A172 (cell line): Measurements from ENCODE around the gene L1TD1. TPM values are rescaled to one million over a fixed set of nuclear protein-coding genes. Genes with fewer than 3 reads are reported as not detected.
"Not testable (repeated sequence)": the region's sequence is repeated elsewhere in the genome, so short reads cannot be mapped to it uniquely, and the experiment has no call there.

ENCODE experiments used
- DNase-seq: peaks from one replicate; pipeline ENCODE4 v3.0.0-alpha.2; 2015; ENCODE audit warnings: low spot score
- total RNA-seq: library from RNA; depleted of rRNA; stranded (reverse); fragments of >200 nt; shearing (Covaris generic); gene quantifications from 2 replicates; pipeline ENCODE4 v1.2.3, GENCODE V29; 2014; rRNA removed

L1TD1 gene
- total RNA-seq, 1 experiment from 2014 or later = not detected

- DNase-seq = no peak
Measured at GRCh38 chr1:62237361-62237760, 42.7 kb downstream of the L1TD1 start.

- DNase-seq = no peak
Measured at GRCh38 chr1:62237950-62238374, 43.3 kb downstream of the L1TD1 start.

- no peak for DNase-seq
Measured at GRCh38 chr1:62238507-62238906, 43.9 kb downstream of the L1TD1 start.

GRCh38 chr1:62239652-62240403 lies 45.2 kb downstream of the L1TD1 start:
- not testable (repeated sequence) for DNase-seq

GRCh38 chr1:62240651-62241370 lies 46.2 kb downstream of the L1TD1 start:
- no peak for DNase-seq

GRCh38 chr1:62241371-62242131 lies 46.9 kb downstream of the L1TD1 start:
- no peak for DNase-seq

- DNase-seq = not testable (repeated sequence)
Measured at GRCh38 chr1:62244380-62244779, 49.7 kb downstream of the L1TD1 start.

GRCh38 chr1:62245201-62245600 lies 50.6 kb downstream of the L1TD1 start:
- peak; percentile 42 for DNase-seq

- DNase-seq = no peak
Measured at GRCh38 chr1:62247391-62248168, 52.9 kb downstream of the L1TD1 start.

- no peak for DNase-seq
Measured at GRCh38 chr1:62250126-62250726, 55.6 kb downstream of the L1TD1 start.

GRCh38 chr1:62259551-62259950 lies 64.9 kb downstream of the L1TD1 start:
- no peak for DNase-seq

- no peak for DNase-seq
Measured at GRCh38 chr1:62260688-62261087, 66.0 kb downstream of the L1TD1 start.

Other genes with a start within 250 kb of the L1TD1 start
- gene KANK4, start 124.6 kb downstream of the L1TD1 start, total RNA-seq = 0.09 TPM in 1 of 2 replicates, not detected in the other
- gene USP1, start 242.2 kb downstream of the L1TD1 start, total RNA-seq = 70.8 and 81.9 TPM in 2 replicates